ENCODE results near the gene MBD6. TPM values are rescaled to one million over a fixed set of nuclear protein-coding genes. Genes with fewer than 3 reads are reported as not detected.

The MBD6 gene
- 10 to 100 TPM; 14.8 to 41.4 (median 16.8) TPM for total RNA-seq

- no peak for TF ChIP-seq CTCF (IDR thresholded peaks at IDR 0.05; ENCODE audit: low read depth)
Measured at GRCh38 chr12:57522011-57522886, at the start of gene MBD6. TSS of gene MBD6 (plus strand) at chr12:57522824. CDS start at chr12:57524304, 1,480 bp downstream.

- no peak for TF ChIP-seq CTCF (IDR thresholded peaks at IDR 0.05; ENCODE audit: low read depth)
Measured at GRCh38 chr12:57473392-57473791, 49.2 kb upstream of the MBD6 start.

GRCh38 chr12:57473886-57474285 lies 48.7 kb upstream of the MBD6 start:
- no peak for TF ChIP-seq CTCF (IDR thresholded peaks at IDR 0.05; ENCODE audit: low read depth)

GRCh38 chr12:57474430-57474829 lies 48.2 kb upstream of the MBD6 start:
- no peak for TF ChIP-seq CTCF (IDR thresholded peaks at IDR 0.05; ENCODE audit: low read depth)

- no peak for TF ChIP-seq CTCF (IDR thresholded peaks at IDR 0.05; ENCODE audit: low read depth)
Measured at GRCh38 chr12:57474862-57475261, 47.8 kb upstream of the MBD6 start.

GRCh38 chr12:57475271-57476161 lies 47.1 kb upstream of the MBD6 start:
- TF ChIP-seq CTCF (IDR thresholded peaks at IDR 0.05; ENCODE audit: low read depth), result no peak
